ENCODE results near the gene PRPH. TPM values are rescaled to one million over a fixed set of nuclear protein-coding genes. Genes with fewer than 3 reads are reported as not detected.

Gene PRPH
- total and polyA plus RNA-seq, 2 of the 13 experiments (the other 11 are each of a cell fraction or from before 2014, with no cell fraction given): 0.12 TPM; not detected in 1

DNA sequence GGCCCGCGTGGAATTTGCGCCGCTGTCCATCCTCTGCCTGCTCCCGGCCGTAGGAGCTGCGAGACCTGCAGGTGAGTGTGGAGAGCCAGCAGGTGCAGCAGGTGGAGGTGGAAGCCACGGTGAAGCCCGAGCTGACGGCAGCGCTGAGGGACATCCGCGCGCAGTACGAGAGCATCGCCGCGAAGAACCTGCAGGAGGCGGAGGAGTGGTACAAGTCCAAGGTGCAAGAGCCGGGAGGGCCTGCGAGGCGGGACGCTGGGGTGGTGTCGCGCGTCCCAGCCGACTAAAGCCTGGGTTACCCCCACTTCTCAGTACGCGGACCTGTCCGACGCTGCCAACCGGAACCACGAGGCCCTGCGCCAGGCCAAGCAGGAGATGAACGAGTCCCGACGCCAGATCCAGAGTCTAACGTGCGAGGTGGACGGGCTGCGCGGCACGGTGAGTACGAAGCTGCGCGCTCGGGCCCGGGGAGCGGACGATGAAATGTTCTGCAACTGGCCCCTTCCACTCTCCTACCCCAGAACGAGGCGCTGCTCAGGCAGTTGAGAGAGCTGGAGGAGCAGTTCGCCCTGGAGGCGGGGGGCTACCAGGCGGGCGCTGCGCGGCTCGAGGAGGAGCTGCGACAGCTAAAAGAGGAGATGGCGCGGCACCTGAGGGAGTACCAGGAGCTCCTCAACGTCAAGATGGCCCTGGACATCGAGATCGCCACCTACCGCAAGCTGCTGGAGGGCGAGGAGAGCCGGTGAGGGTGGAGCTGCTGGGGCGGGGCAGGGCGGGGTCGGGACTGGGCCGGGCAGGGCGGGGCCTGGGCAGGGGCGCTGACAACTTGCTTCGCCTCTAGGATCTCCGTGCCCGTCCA is 2.1 kb downstream of the PRPH start (continued):
- TF ChIP-seq, protein P1, sequence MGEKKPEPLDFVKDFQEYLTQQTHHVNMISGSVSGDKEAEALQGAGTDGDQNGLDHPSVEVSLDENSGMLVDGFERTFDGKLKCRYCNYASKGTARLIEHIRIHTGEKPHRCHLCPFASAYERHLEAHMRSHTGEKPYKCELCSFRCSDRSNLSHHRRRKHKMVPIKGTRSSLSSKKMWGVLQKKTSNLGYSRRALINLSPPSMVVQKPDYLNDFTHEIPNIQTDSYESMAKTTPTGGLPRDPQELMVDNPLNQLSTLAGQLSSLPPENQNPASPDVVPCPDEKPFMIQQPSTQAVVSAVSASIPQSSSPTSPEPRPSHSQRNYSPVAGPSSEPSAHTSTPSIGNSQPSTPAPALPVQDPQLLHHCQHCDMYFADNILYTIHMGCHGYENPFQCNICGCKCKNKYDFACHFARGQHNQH (CRISPR knock-in tag; IDR thresholded peaks at IDR 0.05): 0 out of 2 replicates have a peak, but pooled peaks have one; percentile 31
- TF ChIP-seq ZNF563 (CRISPR knock-in tag; IDR thresholded peaks at IDR 0.05) (peak; percentile 54; the same call in 1 of the 2 replicates), PITX1 (CRISPR knock-in tag; IDR thresholded peaks at IDR 0.05) (0 out of 2 replicates have a peak, but pooled peaks have one; percentile 4), ZNF253 (CRISPR knock-in tag; IDR thresholded peaks at IDR 0.05; ENCODE audit: borderline replicate concordance) (0 out of 2 replicates have a peak, but pooled peaks have one; percentile 53), GABPA (IDR thresholded peaks at IDR 0.05; ENCODE audit: low read depth, low read length) (no peak), GABPA (CRISPR knock-in tag; IDR thresholded peaks at IDR 0.05; ENCODE audit: low read depth) (no peak), TBL1XR1 (IDR thresholded peaks at IDR 0.05; ENCODE audit: borderline replicate concordance, low read length, partially characterized antibody) (no peak), KDM5B (CRISPR knock-in tag; IDR thresholded peaks at IDR 0.05; ENCODE audit: borderline replicate concordance) (peak; percentile 41; the same call in 1 of the 2 replicates), KLF16 (CRISPR knock-in tag; IDR thresholded peaks at IDR 0.05) (no peak), DMAP1 (CRISPR knock-in tag; IDR thresholded peaks at IDR 0.05) (0 out of 2 replicates have a peak, but pooled peaks have one; percentile 23), ZEB1 (IDR thresholded peaks at IDR 0.05; ENCODE audit: insufficient replicate concordance, low read depth) (peak; percentile 53), RBM39 (IDR thresholded peaks at IDR 0.05; ENCODE audit: low read depth, low read length, poor library complexity, severe bottlenecking) (peak; percentile 2), TAF15 (IDR thresholded peaks at IDR 0.05; ENCODE audit: low read depth, low read length, poor library complexity, severe bottlenecking) (peak; percentile 14)
- TF ChIP-seq, protein P2, sequence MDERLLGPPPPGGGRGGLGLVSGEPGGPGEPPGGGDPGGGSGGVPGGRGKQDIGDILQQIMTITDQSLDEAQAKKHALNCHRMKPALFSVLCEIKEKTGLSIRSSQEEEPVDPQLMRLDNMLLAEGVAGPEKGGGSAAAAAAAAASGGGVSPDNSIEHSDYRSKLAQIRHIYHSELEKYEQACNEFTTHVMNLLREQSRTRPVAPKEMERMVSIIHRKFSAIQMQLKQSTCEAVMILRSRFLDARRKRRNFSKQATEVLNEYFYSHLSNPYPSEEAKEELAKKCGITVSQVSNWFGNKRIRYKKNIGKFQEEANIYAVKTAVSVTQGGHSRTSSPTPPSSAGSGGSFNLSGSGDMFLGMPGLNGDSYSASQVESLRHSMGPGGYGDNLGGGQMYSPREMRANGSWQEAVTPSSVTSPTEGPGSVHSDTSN (CRISPR knock-in tag; IDR thresholded peaks at IDR 0.05): no peak
- TF ChIP-seq, protein P3, sequence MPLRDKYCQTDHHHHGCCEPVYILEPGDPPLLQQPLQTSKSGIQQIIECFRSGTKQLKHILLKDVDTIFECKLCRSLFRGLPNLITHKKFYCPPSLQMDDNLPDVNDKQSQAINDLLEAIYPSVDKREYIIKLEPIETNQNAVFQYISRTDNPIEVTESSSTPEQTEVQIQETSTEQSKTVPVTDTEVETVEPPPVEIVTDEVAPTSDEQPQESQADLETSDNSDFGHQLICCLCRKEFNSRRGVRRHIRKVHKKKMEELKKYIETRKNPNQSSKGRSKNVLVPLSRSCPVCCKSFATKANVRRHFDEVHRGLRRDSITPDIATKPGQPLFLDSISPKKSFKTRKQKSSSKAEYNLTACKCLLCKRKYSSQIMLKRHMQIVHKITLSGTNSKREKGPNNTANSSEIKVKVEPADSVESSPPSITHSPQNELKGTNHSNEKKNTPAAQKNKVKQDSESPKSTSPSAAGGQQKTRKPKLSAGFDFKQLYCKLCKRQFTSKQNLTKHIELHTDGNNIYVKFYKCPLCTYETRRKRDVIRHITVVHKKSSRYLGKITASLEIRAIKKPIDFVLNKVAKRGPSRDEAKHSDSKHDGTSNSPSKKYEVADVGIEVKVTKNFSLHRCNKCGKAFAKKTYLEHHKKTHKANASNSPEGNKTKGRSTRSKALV (CRISPR knock-in tag; IDR thresholded peaks at IDR 0.05): peak; percentile 86; the same call in 1 of the 2 replicates
- TF ChIP-seq, protein P4, sequence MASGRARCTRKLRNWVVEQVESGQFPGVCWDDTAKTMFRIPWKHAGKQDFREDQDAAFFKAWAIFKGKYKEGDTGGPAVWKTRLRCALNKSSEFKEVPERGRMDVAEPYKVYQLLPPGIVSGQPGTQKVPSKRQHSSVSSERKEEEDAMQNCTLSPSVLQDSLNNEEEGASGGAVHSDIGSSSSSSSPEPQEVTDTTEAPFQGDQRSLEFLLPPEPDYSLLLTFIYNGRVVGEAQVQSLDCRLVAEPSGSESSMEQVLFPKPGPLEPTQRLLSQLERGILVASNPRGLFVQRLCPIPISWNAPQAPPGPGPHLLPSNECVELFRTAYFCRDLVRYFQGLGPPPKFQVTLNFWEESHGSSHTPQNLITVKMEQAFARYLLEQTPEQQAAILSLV (CRISPR knock-in tag; IDR thresholded peaks at IDR 0.05; ENCODE audit: borderline replicate concordance): no peak
- TF ChIP-seq, protein P5, sequence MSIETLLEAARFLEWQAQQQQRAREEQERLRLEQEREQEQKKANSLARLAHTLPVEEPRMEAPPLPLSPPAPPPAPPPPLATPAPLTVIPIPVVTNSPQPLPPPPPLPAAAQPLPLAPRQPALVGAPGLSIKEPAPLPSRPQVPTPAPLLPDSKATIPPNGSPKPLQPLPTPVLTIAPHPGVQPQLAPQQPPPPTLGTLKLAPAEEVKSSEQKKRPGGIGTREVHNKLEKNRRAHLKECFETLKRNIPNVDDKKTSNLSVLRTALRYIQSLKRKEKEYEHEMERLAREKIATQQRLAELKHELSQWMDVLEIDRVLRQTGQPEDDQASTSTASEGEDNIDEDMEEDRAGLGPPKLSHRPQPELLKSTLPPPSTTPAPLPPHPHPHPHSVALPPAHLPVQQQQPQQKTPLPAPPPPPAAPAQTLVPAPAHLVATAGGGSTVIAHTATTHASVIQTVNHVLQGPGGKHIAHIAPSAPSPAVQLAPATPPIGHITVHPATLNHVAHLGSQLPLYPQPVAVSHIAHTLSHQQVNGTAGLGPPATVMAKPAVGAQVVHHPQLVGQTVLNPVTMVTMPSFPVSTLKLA (IDR thresholded peaks at IDR 0.05): no peak
- TF ChIP-seq, protein P6, sequence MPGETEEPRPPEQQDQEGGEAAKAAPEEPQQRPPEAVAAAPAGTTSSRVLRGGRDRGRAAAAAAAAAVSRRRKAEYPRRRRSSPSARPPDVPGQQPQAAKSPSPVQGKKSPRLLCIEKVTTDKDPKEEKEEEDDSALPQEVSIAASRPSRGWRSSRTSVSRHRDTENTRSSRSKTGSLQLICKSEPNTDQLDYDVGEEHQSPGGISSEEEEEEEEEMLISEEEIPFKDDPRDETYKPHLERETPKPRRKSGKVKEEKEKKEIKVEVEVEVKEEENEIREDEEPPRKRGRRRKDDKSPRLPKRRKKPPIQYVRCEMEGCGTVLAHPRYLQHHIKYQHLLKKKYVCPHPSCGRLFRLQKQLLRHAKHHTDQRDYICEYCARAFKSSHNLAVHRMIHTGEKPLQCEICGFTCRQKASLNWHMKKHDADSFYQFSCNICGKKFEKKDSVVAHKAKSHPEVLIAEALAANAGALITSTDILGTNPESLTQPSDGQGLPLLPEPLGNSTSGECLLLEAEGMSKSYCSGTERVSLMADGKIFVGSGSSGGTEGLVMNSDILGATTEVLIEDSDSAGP (CRISPR knock-in tag; IDR thresholded peaks at IDR 0.05; ENCODE audit: borderline replicate concordance): peak; percentile 19; the same call in 1 of the 2 replicates

All from HepG2 (cell line).